Activated gamma-delta T cell treated with anti-CD3 and anti-CD28 coated beads, Interleukin-2, amount 50 U/mL, for 16 hours (primary cell): ENCODE measurements around the gene ST3GAL5.
"Not testable (repeated sequence)": the region's sequence is repeated elsewhere in the genome, so short reads cannot be mapped to it uniquely, and the experiment has no call there.

ENCODE experiments used
- DNase-seq: peaks from one replicate; pipeline ENCODE4 v3.0.0-alpha.2; 2020; ENCODE audit warnings: low read depth

ST3GAL5 gene

DNA sequence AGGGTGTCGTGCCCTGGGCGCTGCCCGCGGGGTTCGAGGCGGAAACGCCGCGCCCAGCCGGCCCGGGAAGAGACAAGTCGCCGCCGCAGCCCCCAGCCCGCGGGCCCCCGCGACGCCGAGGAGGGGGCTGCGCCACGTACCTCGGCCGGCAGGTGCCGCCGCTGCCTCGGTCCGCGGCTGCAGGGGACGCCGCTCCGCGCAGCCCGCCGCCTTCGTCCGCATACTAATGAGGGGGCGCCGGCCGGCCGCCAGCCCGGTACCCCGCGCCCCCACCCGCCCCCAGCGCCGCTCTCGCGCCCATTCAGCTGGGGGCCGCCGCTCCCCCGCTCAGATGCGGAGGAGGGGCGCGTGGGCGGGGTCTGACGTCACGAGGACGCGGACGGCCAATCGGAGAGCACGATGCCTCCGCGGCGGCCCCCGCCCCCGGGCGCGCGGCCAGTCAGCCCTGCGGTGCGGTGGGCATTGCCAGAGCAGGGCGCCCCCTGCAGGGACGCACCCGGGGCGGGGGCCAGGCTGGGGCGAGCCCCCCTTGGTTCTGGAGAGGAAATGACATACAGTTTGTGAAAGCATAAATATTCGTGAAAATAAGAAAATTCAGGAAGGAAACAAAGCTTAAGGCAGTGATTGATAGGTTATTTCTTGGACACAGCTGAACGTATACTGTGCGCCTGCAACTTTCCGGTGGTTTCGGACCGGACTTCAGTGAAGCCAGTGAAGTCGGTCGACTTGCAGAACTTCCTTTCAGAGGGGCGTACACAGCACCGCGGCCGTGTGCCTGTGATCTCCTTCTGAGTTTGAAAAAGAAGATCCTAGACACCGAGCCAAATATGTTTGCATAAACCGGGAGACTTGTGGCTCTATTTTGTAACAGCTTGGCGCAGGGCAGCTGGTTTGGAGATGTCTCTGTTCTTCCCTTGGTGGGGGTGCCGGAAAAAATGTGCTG lies at the start of gene ST3GAL5:
ST3GAL5 (minus strand) TSS at position 307 of the 943 bp plus-strand sequence; CDS start at position 222, 85 bp downstream.
- DNase-seq, result peak; percentile 92

GRCh38 chr2:85938456-85938855 lies 49.7 kb upstream of the ST3GAL5 start:
- no peak for DNase-seq

DNA sequence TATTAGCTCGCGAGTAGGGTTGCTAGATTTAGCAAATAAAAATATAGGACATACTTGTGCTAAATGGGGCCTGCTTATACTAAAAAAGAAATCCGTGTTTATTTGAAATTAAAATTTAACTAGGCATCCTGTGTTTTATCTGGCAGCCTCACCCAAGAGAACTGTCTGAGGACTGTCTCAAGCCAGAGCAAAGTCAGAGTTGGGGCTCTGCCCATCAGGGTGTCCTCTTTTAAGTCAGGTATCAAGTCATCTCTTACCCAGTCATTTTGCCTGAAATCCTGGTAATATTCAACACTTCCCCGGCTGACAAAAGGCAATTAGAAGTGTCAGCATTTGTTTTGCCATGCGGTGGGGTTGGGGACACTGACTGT lies 48.3 kb upstream of the ST3GAL5 start:
- DNase-seq, result no peak

- no peak for DNase-seq
Observed at GRCh38 chr2:85936421-85937068, 47.8 kb upstream of the ST3GAL5 start.

- no peak for DNase-seq
Observed at GRCh38 chr2:85935746-85936208, 47.0 kb upstream of the ST3GAL5 start.

GRCh38 chr2:85935170-85935745 lies 46.5 kb upstream of the ST3GAL5 start:
- DNase-seq, result no peak

DNA sequence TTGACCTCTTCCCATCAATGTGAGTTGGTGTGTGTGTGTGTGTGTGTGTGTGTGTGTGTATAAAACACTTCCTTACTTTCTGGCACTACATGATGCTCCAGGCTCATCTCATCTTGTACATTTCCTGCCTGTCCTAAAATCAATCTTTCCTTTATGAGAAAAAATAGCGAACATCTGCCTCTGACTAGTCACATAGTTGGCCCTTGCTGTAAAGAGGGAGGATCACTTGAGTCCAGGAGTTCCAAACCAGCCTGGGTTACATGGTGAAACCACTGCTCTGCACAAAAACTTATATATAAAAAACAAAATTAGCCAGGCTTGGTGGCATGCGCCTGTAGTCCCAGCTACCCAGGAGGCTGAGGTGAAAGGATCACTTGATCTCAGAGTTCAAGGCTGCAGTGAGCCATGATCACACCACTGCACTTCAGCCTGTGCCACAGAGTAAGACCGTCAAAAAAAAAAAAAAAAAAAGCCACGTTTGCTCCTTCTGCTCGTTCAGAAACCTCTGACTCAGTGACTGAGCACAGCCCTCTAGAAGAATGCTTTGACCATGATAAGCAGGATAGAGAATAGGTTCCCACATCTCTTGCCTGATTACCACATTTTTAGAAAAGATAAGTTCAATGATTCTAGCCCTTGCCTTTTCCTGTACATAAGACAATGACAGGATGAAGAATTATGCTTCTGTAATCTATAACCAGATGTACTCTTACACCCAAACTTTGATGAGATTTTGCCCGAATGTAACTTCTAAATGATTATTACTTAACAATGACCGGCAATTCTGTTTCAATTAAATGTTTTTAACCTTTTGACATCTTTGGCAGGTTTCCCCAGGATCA lies 45.2 kb upstream of the ST3GAL5 start:
- DNase-seq, result no peak

DNA sequence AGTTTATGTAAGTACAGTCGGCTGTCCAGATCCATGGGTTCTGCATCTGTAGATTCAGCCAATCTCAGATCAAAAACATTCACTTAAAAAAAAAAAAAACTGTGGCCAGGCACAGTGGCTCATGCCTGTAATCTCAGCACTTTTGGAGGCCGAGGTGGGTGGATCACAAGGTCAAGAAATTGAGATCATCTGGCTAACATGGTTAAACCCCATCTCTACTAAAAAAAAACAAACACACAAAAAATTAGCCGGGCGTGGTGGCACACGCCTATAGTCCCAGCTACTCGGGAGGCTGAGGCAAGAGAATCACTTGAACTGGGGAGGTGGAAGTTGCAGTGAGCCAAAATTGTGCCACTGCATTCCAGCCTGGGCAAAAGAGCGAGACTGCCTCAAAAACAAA lies 42.4 kb upstream of the ST3GAL5 start:
- not testable (repeated sequence) for DNase-seq

GRCh38 chr2:85930129-85931124 lies 41.6 kb upstream of the ST3GAL5 start:
- no peak for DNase-seq

- DNase-seq, result no peak
Observed at GRCh38 chr2:85929096-85930050, 40.6 kb upstream of the ST3GAL5 start.

- no peak for DNase-seq
Observed at GRCh38 chr2:85926931-85927661, 38.3 kb upstream of the ST3GAL5 start.

- DNase-seq, result no peak
Observed at GRCh38 chr2:85926526-85926925, 37.7 kb upstream of the ST3GAL5 start.

GRCh38 chr2:85925216-85925671 lies 36.5 kb upstream of the ST3GAL5 start:
- no peak for DNase-seq

DNA sequence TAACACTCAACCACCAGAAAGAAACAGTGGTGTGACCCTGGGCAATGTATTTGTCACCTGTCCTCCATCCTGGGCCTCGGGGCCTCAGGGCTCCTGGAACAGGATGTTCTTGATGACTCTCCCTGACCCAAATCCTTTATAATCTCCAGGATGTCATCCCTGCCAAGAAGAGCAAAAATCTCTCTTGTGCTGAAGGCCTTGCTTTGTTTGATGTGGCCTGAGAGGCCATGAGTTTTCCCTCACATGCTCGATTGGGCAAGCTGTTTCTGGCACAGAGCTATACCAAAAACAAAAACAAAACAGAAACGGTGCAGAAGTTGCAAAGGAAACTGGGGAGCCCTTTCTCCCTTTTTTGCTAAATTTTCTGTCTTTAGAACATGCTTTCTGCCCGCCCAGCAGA lies 35.7 kb upstream of the ST3GAL5 start:
- DNase-seq, result no peak

GRCh38 chr2:85922199-85922598 lies 33.4 kb upstream of the ST3GAL5 start:
- no peak for DNase-seq

GRCh38 chr2:85921659-85922058 lies 32.9 kb upstream of the ST3GAL5 start:
- DNase-seq, result no peak

DNA sequence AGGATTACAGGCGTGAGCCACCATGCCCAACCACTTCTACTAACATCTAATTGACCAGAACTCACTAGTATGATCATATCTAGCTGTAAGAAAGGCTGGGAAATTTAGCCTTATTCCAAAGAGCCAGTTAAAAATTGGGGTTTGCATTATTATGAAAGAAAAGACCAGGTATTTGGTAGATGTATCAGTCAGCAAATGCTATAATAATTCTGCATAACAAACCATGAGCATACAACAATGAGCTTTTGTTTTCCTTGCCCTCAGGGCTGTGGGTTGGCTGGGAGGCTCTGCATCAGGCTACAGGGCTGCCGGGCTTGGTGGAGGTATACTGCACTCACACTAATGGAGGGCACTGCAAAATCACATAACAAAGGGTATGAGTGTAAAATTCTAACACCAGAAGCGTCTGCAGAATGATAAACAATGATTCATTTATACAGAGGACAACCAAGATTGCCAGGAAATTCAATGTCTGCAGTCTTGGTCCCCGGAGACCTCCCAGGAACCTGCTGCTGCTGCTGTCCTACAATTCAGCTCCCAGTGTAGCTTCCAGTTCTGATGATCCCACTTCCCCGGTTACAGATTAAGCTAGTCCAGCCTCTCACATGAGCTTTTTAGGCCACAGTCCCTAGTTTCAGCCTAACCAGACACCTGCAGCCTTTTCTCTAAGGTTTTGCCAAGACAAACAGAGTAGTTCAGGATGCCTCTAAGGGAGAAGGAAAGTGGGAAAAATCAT lies 32.2 kb upstream of the ST3GAL5 start:
- no peak for DNase-seq
